Measurements from ENCODE around the gene GTF2IRD1. TPM values are rescaled to one million over a fixed set of nuclear protein-coding genes. Genes with fewer than 3 reads are reported as not detected.
"Not testable (repeated sequence)": the region's sequence is repeated elsewhere in the genome, so short reads cannot be mapped to it uniquely, and the experiment has no call there.

The GTF2IRD1 gene
- total and polyA plus RNA-seq, 3 donors from 2014 or later = 15.1 to 24.7 (median 22.4) TPM

DNA sequence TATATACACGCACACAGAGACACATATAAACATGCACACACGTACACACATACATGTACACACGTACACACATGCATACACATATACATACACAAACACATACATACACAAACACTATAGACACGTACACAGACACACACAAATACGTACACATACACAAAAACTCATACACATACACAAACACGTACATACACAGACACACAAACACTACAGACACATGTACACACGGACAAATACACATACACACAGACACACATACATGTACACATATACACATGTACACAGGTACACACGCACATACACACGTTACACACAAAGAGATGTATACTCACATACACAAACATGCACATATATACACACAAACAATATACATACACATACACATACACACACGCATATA is 35.2 kb upstream of the GTF2IRD1 start:
- DNase-seq = no peak
- no peaks in the 10 kb centered on the region for H3K36me3 ChIP-seq (ENCODE audit: low read depth, missing control alignments)
- no peak overlapping the region for H3K4me3 ChIP-seq
- intact Hi-C loops (cut with DNase I; ENCODE audit: low total_unique reads) = loop anchor here (10.0 kb wide), 1 partner anchor 146 kb away; no protein-coding TSS in a partner anchor
- H3K9me3 ChIP-seq = no peaks in the 10 kb centered on the region
- H3K27ac ChIP-seq = no peak overlapping the region
- no peaks in the 10 kb centered on the region for H3K4me1 ChIP-seq
- 83 to 93% methylated on average over 10 of the region's 10 CpGs for WGBS, 2 donors
- no peaks in the 10 kb centered on the region for H3K27me3 ChIP-seq
- no peak for TF ChIP-seq POLR2A (IDR thresholded peaks at IDR 0.05)
- TF ChIP-seq, protein P1, sequence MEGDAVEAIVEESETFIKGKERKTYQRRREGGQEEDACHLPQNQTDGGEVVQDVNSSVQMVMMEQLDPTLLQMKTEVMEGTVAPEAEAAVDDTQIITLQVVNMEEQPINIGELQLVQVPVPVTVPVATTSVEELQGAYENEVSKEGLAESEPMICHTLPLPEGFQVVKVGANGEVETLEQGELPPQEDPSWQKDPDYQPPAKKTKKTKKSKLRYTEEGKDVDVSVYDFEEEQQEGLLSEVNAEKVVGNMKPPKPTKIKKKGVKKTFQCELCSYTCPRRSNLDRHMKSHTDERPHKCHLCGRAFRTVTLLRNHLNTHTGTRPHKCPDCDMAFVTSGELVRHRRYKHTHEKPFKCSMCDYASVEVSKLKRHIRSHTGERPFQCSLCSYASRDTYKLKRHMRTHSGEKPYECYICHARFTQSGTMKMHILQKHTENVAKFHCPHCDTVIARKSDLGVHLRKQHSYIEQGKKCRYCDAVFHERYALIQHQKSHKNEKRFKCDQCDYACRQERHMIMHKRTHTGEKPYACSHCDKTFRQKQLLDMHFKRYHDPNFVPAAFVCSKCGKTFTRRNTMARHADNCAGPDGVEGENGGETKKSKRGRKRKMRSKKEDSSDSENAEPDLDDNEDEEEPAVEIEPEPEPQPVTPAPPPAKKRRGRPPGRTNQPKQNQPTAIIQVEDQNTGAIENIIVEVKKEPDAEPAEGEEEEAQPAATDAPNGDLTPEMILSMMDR (IDR thresholded peaks at IDR 0.05) = no peak

GRCh38 chr7:74419232-74419631 is 34.5 kb upstream of the GTF2IRD1 start:
- intact Hi-C loops (cut with DNase I; ENCODE audit: low total_unique reads) = loop anchor here (10.0 kb wide), 1 partner anchor 146 kb away; no protein-coding TSS in a partner anchor
- WGBS, 2 donors = 53 to 81% methylated on average over 4 of the region's 4 CpGs
- not testable (repeated sequence) for H3K36me3 ChIP-seq (ENCODE audit: low read depth, missing control alignments); H3K27ac ChIP-seq; H3K9me3 ChIP-seq; H3K4me3 ChIP-seq; DNase-seq; H3K27me3 ChIP-seq; H3K4me1 ChIP-seq

DNA sequence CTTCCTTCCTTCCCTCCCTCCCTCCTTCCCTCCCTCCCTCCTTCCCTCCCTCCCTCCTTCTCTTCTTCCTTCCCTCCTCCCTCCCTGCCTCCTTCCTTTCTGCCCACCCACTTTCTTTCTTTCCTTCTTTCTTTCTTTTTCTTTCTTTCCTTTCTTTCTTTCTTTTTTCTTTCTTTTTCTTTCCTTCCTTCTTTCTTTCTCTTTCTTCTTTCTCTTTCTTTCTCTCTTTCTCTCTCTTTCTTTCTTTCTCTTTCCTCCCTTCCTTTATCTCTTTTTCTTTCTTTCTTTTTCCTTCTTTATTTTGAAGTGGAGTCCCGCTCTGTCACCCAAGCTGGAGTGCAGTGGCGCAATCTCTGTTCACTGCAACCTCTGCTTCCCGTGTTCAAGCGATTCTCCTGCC is 33.7 kb upstream of the GTF2IRD1 start:
- H3K36me3 ChIP-seq (ENCODE audit: low read depth, missing control alignments) = no peaks in the 10 kb centered on the region
- intact Hi-C loops (cut with DNase I; ENCODE audit: low total_unique reads) = no loop called here
- no peak for TF ChIP-seq POLR2A (IDR thresholded peaks at IDR 0.05)
- TF ChIP-seq, protein P1 (IDR thresholded peaks at IDR 0.05) = no peak
- H3K27ac ChIP-seq = no peak overlapping the region
- no peaks in the 10 kb centered on the region for H3K27me3 ChIP-seq
- DNase-seq = no peak
- no peaks in the 10 kb centered on the region for H3K9me3 ChIP-seq
- 91 to 92% methylated on average over 4 of the region's 4 CpGs for WGBS, 2 donors
- no peaks in the 10 kb centered on the region for H3K4me1 ChIP-seq
- H3K4me3 ChIP-seq = no peak overlapping the region

DNA sequence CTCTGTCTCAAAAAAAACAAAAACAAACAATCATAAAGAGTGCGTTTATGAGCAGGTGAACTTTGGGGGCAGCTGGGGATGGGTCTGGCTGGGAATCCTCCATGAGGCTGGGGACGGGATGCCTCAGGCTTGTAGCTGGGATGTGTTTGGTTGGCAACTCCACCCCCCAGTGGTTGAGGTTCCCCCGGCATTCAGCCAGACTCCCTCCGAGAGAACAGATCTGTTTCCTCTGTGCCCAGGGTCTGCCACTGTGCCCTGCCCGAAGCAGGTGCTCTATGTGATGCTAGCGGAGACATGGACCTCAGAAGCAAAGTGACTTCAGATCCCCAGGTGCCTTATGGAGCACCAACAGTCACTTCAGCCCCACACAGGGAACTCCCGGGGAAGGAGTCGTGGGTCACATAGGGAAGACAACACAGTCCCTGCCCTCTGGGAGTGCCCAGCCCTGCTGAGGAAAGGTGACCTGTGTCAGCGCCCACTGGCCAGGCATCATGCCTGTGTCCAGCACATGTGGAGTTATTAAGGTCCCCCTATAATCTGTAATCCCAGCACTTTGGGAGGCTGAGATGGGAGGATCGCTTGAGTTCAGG is 29.3 kb upstream of the GTF2IRD1 start:
- H3K4me3 ChIP-seq = no peak overlapping the region
- no peaks in the 10 kb centered on the region for H3K36me3 ChIP-seq (ENCODE audit: low read depth, missing control alignments)
- intact Hi-C loops (cut with DNase I; ENCODE audit: low total_unique reads) = no loop called here
- no peak for TF ChIP-seq POLR2A (IDR thresholded peaks at IDR 0.05)
- TF ChIP-seq, protein P1 (IDR thresholded peaks at IDR 0.05) = no peak
- no peaks in the 10 kb centered on the region for H3K4me1 ChIP-seq
- 92 to 93% methylated on average over 5 to 10 of the region's 10 CpGs for WGBS, 2 donors
- no peaks in the 10 kb centered on the region for H3K27me3 ChIP-seq
- no peaks in the 10 kb centered on the region for H3K9me3 ChIP-seq
- H3K27ac ChIP-seq = no peak overlapping the region
- DNase-seq = no peak

DNA sequence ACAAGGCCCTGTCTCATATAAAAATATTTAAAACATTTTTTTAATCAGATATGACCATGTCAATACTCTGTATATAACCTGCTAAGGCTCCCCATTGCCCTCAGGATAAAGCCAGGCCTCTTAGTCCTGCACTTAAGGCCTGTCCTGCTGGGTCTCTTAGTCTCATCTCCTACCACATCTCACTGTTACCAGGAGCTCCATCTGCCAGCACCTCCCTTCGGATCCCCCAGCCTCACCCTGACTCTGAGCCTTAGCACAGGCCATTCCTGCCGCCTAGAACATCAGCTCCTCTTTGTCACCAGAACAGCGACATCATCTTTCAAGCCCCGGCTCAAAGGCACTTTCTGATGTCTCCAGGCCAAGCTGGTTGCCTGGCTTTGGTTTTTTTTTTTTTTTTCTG is 25.7 kb upstream of the GTF2IRD1 start:
- no peak for DNase-seq
- no peak for TF ChIP-seq POLR2A (IDR thresholded peaks at IDR 0.05)
- TF ChIP-seq, protein P1 (IDR thresholded peaks at IDR 0.05) = no peak
- WGBS, 2 donors = 93 to 96% methylated on average over 4 of the region's 4 CpGs
- Histone ChIP-seq H3K36me3 (ENCODE audit: low read depth, missing control alignments) (no peaks in the 10 kb centered on the region), H3K27me3 (no peaks in the 10 kb centered on the region), H3K9me3 (no peaks in the 10 kb centered on the region), H3K4me3 (no peak overlapping the region), H3K27ac (no peak overlapping the region), H3K4me1 (no peaks in the 10 kb centered on the region)
- intact Hi-C loops (cut with DNase I; ENCODE audit: low total_unique reads) = no loop called here

All from testis (tissue), 3 donors.